ENCODE measurements around the gene CHD8.

CHD8 gene

DNA sequence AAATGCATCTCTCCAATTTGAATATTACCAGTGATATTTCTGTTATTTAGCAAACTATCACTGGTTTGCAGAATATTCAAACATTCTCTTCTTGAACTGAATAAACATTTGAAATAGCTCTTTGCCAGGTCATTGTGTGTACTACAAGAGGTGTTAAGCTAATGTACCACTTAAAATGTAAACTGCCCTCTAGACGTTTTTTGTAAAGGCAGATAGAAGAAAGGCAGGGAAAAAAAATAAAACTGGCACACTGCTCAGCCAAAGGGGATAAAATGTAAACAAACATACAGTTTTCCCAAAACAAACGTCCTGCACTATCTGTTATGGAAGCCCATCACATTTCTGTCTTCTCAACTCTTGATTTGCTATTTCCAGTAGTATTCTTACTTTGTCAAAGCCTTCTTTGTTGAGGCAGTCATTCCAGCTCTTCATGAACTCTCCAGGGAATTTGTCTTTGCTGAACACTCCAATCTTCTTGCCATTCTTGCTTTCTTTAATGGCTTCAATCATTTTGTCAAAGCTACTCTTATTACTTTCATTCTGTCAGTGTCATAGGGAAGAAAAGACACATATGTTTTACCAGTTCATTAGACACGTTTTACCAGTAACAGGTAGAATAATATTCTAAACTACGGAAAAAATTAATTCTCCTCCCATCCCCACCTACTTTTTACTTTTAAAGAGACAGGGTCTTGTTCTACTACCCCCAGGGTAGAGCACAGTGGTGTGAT is 85.8 kb downstream of the CHD8 start:
- no peak for DNase-seq

DNA sequence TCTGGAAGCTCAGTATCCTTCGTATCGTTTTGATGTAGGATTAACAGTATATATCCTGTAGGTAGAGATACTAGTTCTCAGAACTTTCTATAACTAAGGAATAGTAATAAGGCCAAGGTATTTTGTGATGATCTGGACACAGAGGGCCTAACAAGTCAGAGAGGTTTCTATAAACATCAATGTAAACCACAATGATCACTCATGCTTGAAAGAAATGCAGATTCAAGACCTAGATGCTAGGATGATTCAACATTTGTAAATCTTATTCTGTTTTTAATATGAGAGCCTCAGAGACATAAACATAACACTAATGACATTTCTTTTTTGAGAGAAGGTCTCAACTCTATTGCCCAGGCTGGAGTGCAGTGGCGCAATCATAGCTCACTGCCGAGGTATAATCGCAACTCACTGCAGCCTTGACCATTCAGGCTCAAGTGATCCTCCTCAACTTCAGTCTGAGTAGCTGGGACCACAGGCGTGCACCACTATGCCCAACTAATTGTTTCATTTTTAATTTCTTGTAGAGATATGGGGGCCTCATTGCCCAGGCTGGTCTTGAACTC is 88.3 kb downstream of the CHD8 start:
- DNase-seq, result no peak

DNA sequence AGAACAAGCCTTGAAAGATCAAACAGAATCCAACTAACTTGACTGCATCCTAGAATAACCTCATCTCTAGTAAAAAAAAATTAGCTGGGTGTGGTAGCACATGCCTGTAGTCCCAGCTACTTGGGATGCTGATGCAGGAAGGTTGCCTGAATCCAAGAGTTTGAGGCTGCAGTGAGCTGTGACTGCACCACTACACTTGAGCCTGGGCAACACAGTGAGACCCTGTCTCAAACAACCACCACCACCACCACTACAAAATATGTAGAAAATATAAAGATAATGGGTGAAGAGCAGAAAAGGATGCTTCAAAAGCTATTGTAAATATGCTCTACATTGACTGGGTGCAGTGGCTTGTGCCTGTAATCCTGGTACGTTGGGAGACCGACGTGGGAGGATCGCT is 99.4 kb downstream of the CHD8 start:
- no peak for DNase-seq

DNA sequence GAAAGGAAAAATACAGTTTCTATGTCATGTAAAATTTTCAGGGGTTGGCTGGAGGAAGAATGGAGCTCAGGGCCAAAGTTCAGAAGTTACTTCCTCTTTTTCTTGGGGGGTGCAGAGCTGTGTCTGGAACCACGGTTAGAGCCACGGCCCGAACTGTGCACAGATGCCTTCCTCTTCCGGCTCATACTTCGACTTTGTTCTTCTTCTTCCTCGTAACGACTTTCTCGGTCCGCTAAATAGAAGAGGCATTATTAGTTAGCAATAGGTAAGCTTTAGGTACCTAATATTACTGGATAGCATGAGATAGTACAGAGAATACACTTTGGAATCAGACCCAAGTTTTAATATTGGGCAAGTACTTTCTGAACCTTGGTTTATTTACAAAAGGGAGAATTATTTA is 103.3 kb downstream of the CHD8 start:
- DNase-seq, result no peak

DNA sequence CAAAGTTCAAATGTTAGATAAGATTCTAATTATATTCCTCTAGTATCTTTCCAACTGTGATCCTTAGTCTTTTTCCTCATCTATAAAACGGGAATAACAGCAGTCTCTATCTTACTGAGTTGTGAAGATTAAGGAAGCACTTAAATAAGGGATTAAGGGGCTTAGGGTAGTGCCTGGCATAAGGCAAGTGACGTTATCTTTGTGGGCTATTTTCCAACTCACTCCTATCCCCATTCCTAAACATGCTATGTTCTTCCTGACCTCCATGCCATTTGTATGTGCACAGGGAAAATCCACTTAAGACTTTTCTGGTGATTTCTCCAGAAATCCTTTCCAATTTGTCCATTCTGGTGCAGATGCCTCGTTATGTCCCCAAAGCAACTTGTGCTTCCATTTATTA is 105.4 kb downstream of the CHD8 start:
- DNase-seq, result no peak

DNA sequence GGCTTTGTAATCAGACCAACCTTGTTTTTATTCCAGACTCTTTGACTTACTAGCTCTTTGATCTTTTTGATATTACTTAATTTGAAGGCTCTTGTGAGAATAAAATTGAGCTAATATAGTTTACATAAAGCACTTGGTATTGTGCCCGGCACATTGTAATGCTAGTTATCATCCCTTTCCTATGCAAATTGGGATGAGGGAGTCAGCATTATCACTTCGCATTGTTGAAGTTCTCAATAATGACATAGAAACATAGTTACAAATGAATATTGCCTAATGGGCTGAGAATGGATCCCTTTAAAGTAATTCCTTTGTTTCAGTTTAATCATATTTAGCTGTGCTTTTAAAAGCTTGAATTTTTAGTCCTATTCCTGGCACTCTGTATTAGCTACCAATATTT is 108.7 kb downstream of the CHD8 start:
- DNase-seq, result no peak

DNA sequence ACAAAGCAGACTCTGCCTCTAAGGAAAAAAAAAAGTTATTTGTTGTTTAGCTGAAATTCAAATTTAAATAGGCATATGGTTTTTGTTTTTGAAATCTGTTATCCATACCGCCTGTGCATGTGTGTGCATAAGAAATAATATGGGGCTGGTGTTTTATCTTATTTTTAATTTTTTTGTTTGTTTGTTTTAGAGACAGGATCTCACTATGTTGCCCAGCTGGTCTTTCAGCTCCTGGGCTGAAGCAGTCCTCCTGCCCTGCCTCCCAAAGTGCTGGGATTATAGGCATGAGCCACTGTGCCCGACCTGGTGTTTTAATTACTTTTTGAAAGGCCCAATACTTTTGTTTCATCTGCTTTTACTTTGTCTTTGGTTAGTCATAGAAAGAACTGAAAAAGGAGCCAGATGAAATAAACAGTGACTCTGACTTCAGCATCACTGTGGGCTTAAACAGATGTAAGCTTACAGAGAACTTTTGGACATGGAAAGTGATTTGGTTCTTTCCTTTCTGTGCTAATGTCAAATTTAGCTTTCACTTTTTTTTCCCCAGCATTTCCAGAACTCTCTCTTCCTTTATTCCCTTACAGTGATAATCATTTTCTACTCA is 109.3 kb downstream of the CHD8 start:
- DNase-seq, result no peak

DNA sequence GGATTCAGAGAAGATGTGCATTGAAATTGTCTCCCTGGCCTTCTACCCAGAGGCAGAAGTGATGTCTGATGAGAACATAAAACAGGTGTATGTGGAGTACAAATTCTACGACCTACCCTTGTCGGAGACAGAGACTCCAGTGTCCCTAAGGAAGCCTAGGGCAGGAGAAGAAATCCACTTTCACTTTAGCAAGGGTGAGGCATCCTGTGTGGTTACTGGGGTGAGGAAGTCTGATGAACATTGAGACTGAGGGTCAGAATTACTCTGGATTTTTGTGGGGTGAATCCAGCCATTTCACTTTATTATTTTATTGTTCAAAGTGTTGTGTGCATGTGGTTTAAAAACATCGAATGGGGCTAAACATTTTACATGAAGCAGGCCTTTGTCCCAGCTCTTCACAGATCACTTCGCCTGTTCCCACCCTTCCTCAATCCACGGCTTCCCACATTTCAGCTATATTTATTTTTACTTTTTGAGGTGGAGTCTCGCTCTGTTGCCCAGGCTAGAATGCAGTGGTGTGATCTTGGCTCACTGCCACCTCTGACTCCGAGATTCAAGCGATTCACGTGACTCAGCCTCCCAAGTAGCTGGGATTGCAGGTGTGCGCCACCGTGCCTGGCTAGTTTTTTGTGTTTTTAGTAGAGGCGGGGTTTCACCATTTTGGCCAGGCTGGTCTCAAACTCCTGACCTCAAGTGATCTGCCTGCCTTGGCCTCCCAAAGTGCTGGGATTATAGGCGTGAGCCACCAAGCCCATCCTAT is 112.7 kb downstream of the CHD8 start:
- DNase-seq, result no peak

All from activated T-cell treated with anti-CD3 and anti-CD28 coated beads, Interleukin-2, amount 50 U/mL, for 1 hour (primary cell).